PC-3 (cell line): ENCODE measurements around the gene UBAC2. TPM values are rescaled to one million over a fixed set of nuclear protein-coding genes. Genes with fewer than 3 reads are reported as not detected.

Experiments used
- ATAC-seq: fragments of 200-7000 bp; cut with Tn5 transposase; 2 replicates; pipeline ENCODE4 v1.9.1; 2020; ENCODE audit warnings: mild to moderate bottlenecking, moderate library complexity
- BruUV-seq: library from RNA; stranded (reverse); fragments of 400-500 nt; replicated peaks from 2 replicates; lab custom pipeline; 2021; lab: Mats Ljungman, UMichigan
- CTCF ChIA-PET: fragments of 300-600 bp; sonication (Branson Sonifier 250); formaldehyde crosslinking; loops from one replicate; lab custom pipeline; 2022; ENCODE audit warnings: antibody characterized with exemption; lab: Charles Lee
- POLR2A ChIA-PET: fragments of 300-600 bp; sonication (Branson Sonifier 250); formaldehyde crosslinking; loops from one replicate; lab custom pipeline; 2022; ENCODE audit warnings: antibody characterized with exemption; ENCODE audit not compliant: unreplicated experiment; lab: Charles Lee
- DNase-seq: peaks from one replicate; pipeline ENCODE4 v3.0.0-alpha.2; 2015
- H2AFZ ChIP-seq: fragments of 300-600 bp; sonication (generic); 2 replicates; pipeline ENCODE4 v1.6.0; 2016; ENCODE audit warnings: antibody characterized with exemption, low read length
- H3F3A ChIP-seq: fragments of 300-600 bp; sonication (generic); one replicate; pipeline ENCODE4 v1.6.0; 2017; ENCODE audit warnings: antibody characterized with exemption, low read length, control low read depth, mild to moderate bottlenecking; ENCODE audit not compliant: unreplicated experiment
- H3K27ac ChIP-seq: fragments of 300-600 bp; sonication (generic); 2 replicates; pipeline ENCODE4 v1.5.1; 2016; ENCODE audit warnings: mild to moderate bottlenecking, low read length
- H3K27me3 ChIP-seq: fragments of 300-600 bp; sonication (generic); 2 replicates; pipeline ENCODE4 v1.6.1; 2016; ENCODE audit warnings: low read length, mixed read lengths
- H3K36me3 ChIP-seq: fragments of 300-600 bp; sonication (generic); 2 replicates; pipeline ENCODE4 v1.6.1; 2016; ENCODE audit warnings: low read depth, mixed run types, low read length, mixed read lengths
- H3K4me1 ChIP-seq: fragments of 300-600 bp; sonication (generic); 2 replicates; pipeline ENCODE4 v1.5.1; 2016; ENCODE audit warnings: low read length; ENCODE audit not compliant: insufficient read depth
- H3K4me2 ChIP-seq: fragments of 300-600 bp; sonication (generic); 2 replicates; pipeline ENCODE4 v1.6.0; 2016; ENCODE audit warnings: low read length
- H3K4me3 ChIP-seq: fragments of 300-600 bp; sonication (generic); 2 replicates; pipeline ENCODE4 v1.5.1; 2016; ENCODE audit warnings: mild to moderate bottlenecking, low read length, mixed read lengths
- H3K79me2 ChIP-seq: fragments of 300-600 bp; sonication (generic); 2 replicates; pipeline ENCODE4 v1.6.1; 2017; ENCODE audit warnings: low read length, mixed read lengths
- H3K9ac ChIP-seq: fragments of 300-600 bp; sonication (generic); 2 replicates; pipeline ENCODE4 v1.6.0; 2016; ENCODE audit warnings: mild to moderate bottlenecking, low read length
- H3K9me2 ChIP-seq: fragments of 300-600 bp; sonication (generic); replicated peaks from 2 replicates; pipeline ENCODE4 v1.6.1; 2016; ENCODE audit warnings: mixed run types, low read length, mixed read lengths
- H3K9me3 ChIP-seq: fragments of 300-600 bp; sonication (generic); 2 replicates; pipeline ENCODE4 v1.6.1; 2016; ENCODE audit warnings: low read length, mixed read lengths
- H4K20me1 ChIP-seq: fragments of 300-600 bp; sonication (generic); 2 replicates; pipeline ENCODE4 v1.6.1; 2016; ENCODE audit warnings: low read length, mixed read lengths
- CTCF ChIP-seq: fragments of 300-600 bp; sonication (generic); conservative IDR thresholded peaks from 2 replicates; pipeline ENCODE4 v1.5.1; 2017; ENCODE audit warnings: antibody characterized with exemption, low read depth, mild to moderate bottlenecking, low read length
- EZH2 ChIP-seq: fragments of 300-600 bp; sonication (generic); IDR thresholded peaks from one replicate; pipeline ENCODE4 v1.6.1; 2017; ENCODE audit warnings: antibody characterized with exemption, mild to moderate bottlenecking, low read length; ENCODE audit not compliant: unreplicated experiment
- EZH2phosphoT487 ChIP-seq: fragments of 300-600 bp; sonication (generic); IDR thresholded peaks from 2 replicates; pipeline ENCODE4 v1.6.1; 2018; ENCODE audit warnings: mild to moderate bottlenecking, antibody characterized with exemption, low read length, borderline replicate concordance
- intact Hi-C: fragments of 100-400 bp; cut with micrococcal nuclease; formaldehyde crosslinking; loops from 2 replicates; pipeline ENCODE4 v1.9.0; 2023
- total RNA-seq: library from RNA; depleted of rRNA; stranded (reverse); fragments of >200 nt; gene quantifications from 2 replicates; pipeline ENCODE4 v1.2.3, GENCODE V29; 2014

UBAC2 gene
- total RNA-seq, 1 experiment from 2014 or later: 34.5 TPM

DNA sequence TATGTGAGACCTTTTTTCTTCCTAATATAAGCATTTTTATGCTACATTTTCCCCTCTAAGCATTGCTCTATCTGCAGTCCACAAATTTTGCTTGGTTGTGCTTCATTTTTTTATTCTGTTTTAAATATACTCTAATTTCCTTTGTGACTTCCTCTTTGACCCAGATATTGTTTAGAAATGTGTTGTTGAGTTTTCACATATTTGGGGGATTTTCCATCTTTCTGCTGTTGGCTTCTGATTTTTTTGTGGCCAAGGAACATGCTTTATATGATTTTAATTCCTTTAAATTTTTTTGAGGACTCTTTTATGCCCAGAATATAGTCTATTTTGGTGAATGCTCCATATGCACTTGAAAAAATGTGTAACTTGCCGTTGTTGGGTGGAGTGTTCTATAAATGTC is 22.9 kb downstream of the UBAC2 start:
- Histone ChIP-seq H3K27ac (no peak overlapping the region), H4K20me1 (peaks cover 5% of the 10 kb centered on the region; the same call in 1 of the 2 replicates)

GRCh38 chr13:99224021-99224420 is 23.4 kb downstream of the UBAC2 start:
- Histone ChIP-seq H3K9me3 (no peaks in the 10 kb centered on the region), H4K20me1 (peaks cover 8% of the 10 kb centered on the region; the same call in 1 of the 2 replicates), H3K36me3 (peaks cover 4% of the 10 kb centered on the region; the same call in 1 of the 2 replicates), H3K27ac (no peak overlapping the region), H3K27me3 (no peaks in the 10 kb centered on the region), H3K4me2 (no peak overlapping the region), H2AFZ (no peak overlapping the region), H3K4me3 (no peak overlapping the region), H3K4me1 (peaks cover 19% of the 10 kb centered on the region), H3K9ac (no peak overlapping the region), H3K79me2 (peaks cover 92% of the 10 kb centered on the region), H3K9me2 (no peaks in the 10 kb centered on the region), H3F3A (no peaks in the 10 kb centered on the region)
- DNase-seq: no peak
- intact Hi-C loops: no loop called here
- TF ChIP-seq EZH2phosphoT487 (no peak), EZH2 (no peak), CTCF (no peak)
- no peak for ATAC-seq
- POLR2A ChIA-PET: no interaction called here
- CTCF ChIA-PET: interaction anchor here (0.5 kb wide), 1 partner anchor 47 kb away, joined by 3 read pairs; no protein-coding TSS in a partner anchor
- BruUV-seq: no TSS peak

More for the DNA sequence above, 22.9 kb downstream of the UBAC2 start:
- peaks cover 93% of the 10 kb centered on the region for H3K79me2 ChIP-seq
- DNase-seq (no peak), ATAC-seq (no peak)
- ChIA-PET CTCF (interaction anchor here (0.5 kb wide), 1 partner anchor 47 kb away, joined by 3 read pairs; no protein-coding TSS in a partner anchor), POLR2A (no interaction called here)
- no peaks in the 10 kb centered on the region for H3F3A ChIP-seq
- no peak for TF ChIP-seq EZH2phosphoT487
- no peak for TF ChIP-seq EZH2
- TF ChIP-seq CTCF: no peak
- no peaks in the 10 kb centered on the region for H3K27me3 ChIP-seq
- H3K4me1 ChIP-seq: peaks cover 14% of the 10 kb centered on the region
- BruUV-seq: no TSS peak
- no peak overlapping the region for H3K4me2 ChIP-seq
- no peaks in the 10 kb centered on the region for H3K9me2 ChIP-seq
- no peaks in the 10 kb centered on the region for H3K9me3 ChIP-seq
- intact Hi-C loops: no loop called here
- H3K4me3 ChIP-seq: no peak overlapping the region
- no peak overlapping the region for H2AFZ ChIP-seq
- peaks cover 4% of the 10 kb centered on the region; the same call in 1 of the 2 replicates for H3K36me3 ChIP-seq
- no peak overlapping the region for H3K9ac ChIP-seq

DNA sequence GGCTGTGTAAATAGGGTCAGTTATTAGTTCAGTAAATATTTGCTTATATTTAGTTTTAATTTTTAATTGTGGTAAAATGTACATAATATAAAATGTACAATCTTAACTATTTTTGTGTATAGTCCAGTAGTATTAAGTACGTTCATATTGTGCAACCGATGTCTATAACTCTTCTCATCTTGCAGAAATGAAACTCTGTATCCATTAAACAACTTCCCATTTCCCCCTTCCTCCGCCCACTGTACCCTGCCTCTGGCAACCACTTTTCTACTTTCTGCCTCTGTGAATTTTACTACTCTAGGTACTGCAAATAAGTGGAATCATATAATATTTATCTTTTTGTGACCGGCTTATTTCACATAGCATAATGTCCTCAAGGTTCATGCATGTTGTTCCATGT is 24.4 kb downstream of the UBAC2 start:
- no peak overlapping the region for H3K27ac ChIP-seq
- H2AFZ ChIP-seq: no peak overlapping the region
- TF ChIP-seq CTCF (no peak), EZH2phosphoT487 (no peak), EZH2 (no peak)
- H3K4me2 ChIP-seq: no peak overlapping the region
- ATAC-seq (no peak), DNase-seq (no peak)
- no peaks in the 10 kb centered on the region for H3K9me2 ChIP-seq
- no peaks in the 10 kb centered on the region for H3K27me3 ChIP-seq
- H3F3A ChIP-seq: no peaks in the 10 kb centered on the region
- H3K79me2 ChIP-seq: peaks cover 92% of the 10 kb centered on the region
- H3K4me1 ChIP-seq: peaks cover 28% of the 10 kb centered on the region
- H3K36me3 ChIP-seq: peaks cover 4% of the 10 kb centered on the region; the same call in 1 of the 2 replicates
- H3K4me3 ChIP-seq: no peak overlapping the region
- H4K20me1 ChIP-seq: peaks cover 13% of the 10 kb centered on the region; the same call in 1 of the 2 replicates
- intact Hi-C loops: no loop called here
- ChIA-PET POLR2A (no interaction called here), CTCF (no interaction called here)
- BruUV-seq: no TSS peak
- no peak overlapping the region for H3K9ac ChIP-seq
- no peaks in the 10 kb centered on the region for H3K9me3 ChIP-seq
